B cell (primary cell): ENCODE data around the gene SYNPR. TPM values are rescaled to one million over a fixed set of nuclear protein-coding genes. Genes with fewer than 3 reads are reported as not detected.

ENCODE experiments used
- ATAC-seq: fragments of 200-7000 bp; cut with Tn5 transposase; one replicate; pipeline ENCODE4 v1.10.0; 2021; ENCODE audit warnings: low read depth, mild to moderate bottlenecking, moderate number of reproducible peaks, moderate library complexity
- CTCF ChIA-PET: fragments of 350-600 bp; sonication (Branson Sonifier 250); formaldehyde crosslinking; loops from one replicate; lab custom pipeline; 2021; ENCODE audit warnings: antibody characterized with exemption, inconsistent platforms; lab: Charles Lee
- POLR2A ChIA-PET: fragments of 350-600 bp; sonication (Branson Sonifier 250); formaldehyde crosslinking; loops from one replicate; lab custom pipeline; 2021; ENCODE audit warnings: antibody characterized with exemption; lab: Charles Lee
- DNase-seq: peaks from one replicate; pipeline ENCODE4 v3.0.0; 2013
- H2AFZ ChIP-seq: 2 replicates; pipeline ENCODE4 v1.6.1; 2012; ENCODE audit warnings: mild to moderate bottlenecking, low read depth, low read length; ENCODE audit not compliant: insufficient read depth, poor library complexity, severe bottlenecking
- H3K27ac ChIP-seq, 2 donors: 1 replicate in 1 of 2; 2 replicates in 1 of 2; pipeline ENCODE4 v1.5.1; 2012 to 2013; ENCODE audit warnings: low read length in 2 of 2, mild to moderate bottlenecking in 2 of 2, moderate library complexity in 1 of 2
- H3K27me3 ChIP-seq, 4 experiments: fragments of 200-600 bp in 1 of 4; sonication (generic) in 1 of 4; replicated peaks in 1 of 4; 1 replicate in 2 of 4; 2 replicates in 2 of 4; pipeline versions ENCODE4 v1.6.1 to v1.7.0; 2013 to 2016; ENCODE audit warnings: low read length in 3 of 4, mild to moderate bottlenecking in 2 of 4, mixed read lengths in 1 of 4, moderate library complexity in 1 of 4; ENCODE audit not compliant: insufficient read depth in 4 of 4, control insufficient read depth in 3 of 4; ENCODE audit errors: control extremely low read depth in 1 of 4
- H3K36me3 ChIP-seq, 2 experiments: replicated peaks in 1 of 2; 1 replicate in 1 of 2; 2 replicates in 1 of 2; pipeline versions ENCODE4 v1.6.1 to v1.7.1; 2013; ENCODE audit warnings: low read length in 1 of 2; ENCODE audit not compliant: insufficient read depth in 2 of 2, control insufficient read depth in 1 of 2; ENCODE audit errors: control extremely low read depth in 1 of 2, extremely low read depth in 1 of 2
- H3K4me1 ChIP-seq, 2 donors: fragments of 200-600 bp in 1 of 2; sonication (generic) in 1 of 2; 1 replicate in 1 of 2; 2 replicates in 1 of 2; pipeline versions ENCODE4 v1.5.1 to v1.6.1; 2013 to 2017; ENCODE audit warnings: low read length in 2 of 2; ENCODE audit not compliant: control insufficient read depth in 2 of 2, insufficient read depth in 2 of 2
- H3K4me2 ChIP-seq: replicated peaks from 2 replicates; pipeline ENCODE3; 2012; ENCODE audit warnings: mild to moderate bottlenecking, low read depth, low read length; ENCODE audit not compliant: poor library complexity, severe bottlenecking
- H3K4me3 ChIP-seq, 5 experiments: fragments of 200-600 bp in 1 of 5; sonication (generic) in 1 of 5; 1 replicate in 3 of 5; 2 replicates in 2 of 5; pipeline versions ENCODE4 v1.5.1 to v1.7.0; 2011 to 2016; ENCODE audit warnings: low read length in 4 of 5, mild to moderate bottlenecking in 4 of 5, low read depth in 2 of 5, control low read depth in 1 of 5, moderate library complexity in 1 of 5; ENCODE audit not compliant: insufficient read depth in 1 of 5; ENCODE audit errors: control extremely low read depth in 1 of 5, extremely low read depth in 1 of 5
- H3K79me2 ChIP-seq: fragments of 200-600 bp; sonication (generic); one replicate; pipeline ENCODE4 v1.6.0; 2016; ENCODE audit warnings: low read length; ENCODE audit not compliant: control insufficient read depth, insufficient read depth
- H3K9ac ChIP-seq: fragments of 200-600 bp; sonication (generic); 2 replicates; pipeline ENCODE4 v1.6.1; 2017; ENCODE audit warnings: mild to moderate bottlenecking, low read length, moderate library complexity
- H3K9me3 ChIP-seq, 3 donors: one replicate each; pipeline versions ENCODE4 v1.6.1 to v1.7.1; 2013; ENCODE audit warnings: low read length in 2 of 3; ENCODE audit not compliant: control insufficient read depth in 2 of 3, insufficient read depth in 1 of 3; ENCODE audit errors: control extremely low read depth in 1 of 3
- H4K20me1 ChIP-seq: 2 replicates; pipeline ENCODE4 v1.6.0; 2012; ENCODE audit warnings: mild to moderate bottlenecking, low read length; ENCODE audit not compliant: insufficient read depth, control insufficient read depth, poor library complexity, severe bottlenecking
- H3K27ac Mint-ChIP-seq: one replicate; pipeline ENCODE4 v1.8.0; 2021; ENCODE audit warnings: mixed read lengths
- H3K27me3 Mint-ChIP-seq: one replicate; pipeline ENCODE4 v1.8.0; 2021; ENCODE audit warnings: mixed read lengths
- H3K4me1 Mint-ChIP-seq: one replicate; pipeline ENCODE4 v1.8.0; 2021; ENCODE audit warnings: mixed read lengths
- H3K4me3 Mint-ChIP-seq: one replicate; pipeline ENCODE4 v1.8.0; 2021; ENCODE audit warnings: mixed read lengths
- H3K9me3 Mint-ChIP-seq: one replicate; pipeline ENCODE4 v1.8.0; 2022; ENCODE audit warnings: mixed read lengths; ENCODE audit not compliant: insufficient read depth
- CTCF ChIP-seq: fragments of 200-600 bp; IDR thresholded peaks from one replicate; pipeline ENCODE4 v1.8.0; 2022; ENCODE audit warnings: antibody characterized with exemption, mild to moderate bottlenecking
- EZH2 ChIP-seq: IDR thresholded peaks from 2 replicates; pipeline ENCODE4 v1.6.1; 2012; ENCODE audit warnings: borderline replicate concordance, low read depth, mild to moderate bottlenecking, moderate library complexity, low read length; ENCODE audit not compliant: insufficient read depth, poor library complexity, severe bottlenecking
- WGBS: methylation state at CpG from one replicate; pipeline ENCODE4 v1.1.5; 2013; ENCODE audit warnings: missing lambda C conversion rate; ENCODE audit not compliant: insufficient coverage; 5-methylcytosine and 5-hydroxymethylcytosine counted together
- intact Hi-C: fragments of 100-400 bp; cut with micrococcal nuclease; formaldehyde crosslinking; loops from one replicate; pipeline ENCODE4 v1.10.0; 2022
- polyA plus RNA-seq: library from polyadenylated mRNA; depleted of rRNA; stranded (reverse); fragments of >200 nt; gene quantifications from 2 replicates; pipeline ENCODE4 v1.2.3, GENCODE V29; 2012
- total RNA-seq, 2 donors: library from RNA; stranded (reverse); fragments of 120-200 nt in 1 of 2; gene quantifications; 1 replicate in 1 of 2; 2 replicates in 1 of 2; pipeline versions ENCODE4 v1.2.3 to v1.2.4, GENCODE V29; 2013 to 2022

Gene SYNPR
- total and polyA plus RNA-seq, 2 donors (not counting 1 experiment from before 2014, with no cell fraction given), result not detected

- no peak overlapping the region for H3K4me3 ChIP-seq
- no peaks in the 10 kb centered on the region for H3K27me3 ChIP-seq
- DNase-seq, result no peak
- H2AFZ ChIP-seq, result no peak overlapping the region
- no peaks in the 10 kb centered on the region for H3K79me2 ChIP-seq
- Mint-ChIP-seq H3K27me3 (no peaks in the 10 kb centered on the region), H3K4me1 (no peaks in the 10 kb centered on the region), H3K27ac (no peak overlapping the region), H3K4me3 (no peak overlapping the region), H3K9me3 (no peaks in the 10 kb centered on the region)
- ATAC-seq, result no peak
- H3K4me2 ChIP-seq, result no peak overlapping the region
- WGBS, result no CpG with 5 or more reads among the region's 3 CpGs
- no peaks in the 10 kb centered on the region for H4K20me1 ChIP-seq
- H3K9me3 ChIP-seq, result no peaks in the 10 kb centered on the region
- no peak overlapping the region for H3K27ac ChIP-seq
- H3K9ac ChIP-seq, result no peak overlapping the region
- TF ChIP-seq EZH2 (no peak), CTCF (no peak)
- POLR2A ChIA-PET, result no interaction called here
- intact Hi-C loops, result no loop called here
- CTCF ChIA-PET, result no interaction called here
- no peaks in the 10 kb centered on the region for H3K36me3 ChIP-seq
- no peaks in the 10 kb centered on the region for H3K4me1 ChIP-seq
These were observed 171.9 kb downstream of the SYNPR start for GRCh38 chr3:63450023-63450422.

DNA sequence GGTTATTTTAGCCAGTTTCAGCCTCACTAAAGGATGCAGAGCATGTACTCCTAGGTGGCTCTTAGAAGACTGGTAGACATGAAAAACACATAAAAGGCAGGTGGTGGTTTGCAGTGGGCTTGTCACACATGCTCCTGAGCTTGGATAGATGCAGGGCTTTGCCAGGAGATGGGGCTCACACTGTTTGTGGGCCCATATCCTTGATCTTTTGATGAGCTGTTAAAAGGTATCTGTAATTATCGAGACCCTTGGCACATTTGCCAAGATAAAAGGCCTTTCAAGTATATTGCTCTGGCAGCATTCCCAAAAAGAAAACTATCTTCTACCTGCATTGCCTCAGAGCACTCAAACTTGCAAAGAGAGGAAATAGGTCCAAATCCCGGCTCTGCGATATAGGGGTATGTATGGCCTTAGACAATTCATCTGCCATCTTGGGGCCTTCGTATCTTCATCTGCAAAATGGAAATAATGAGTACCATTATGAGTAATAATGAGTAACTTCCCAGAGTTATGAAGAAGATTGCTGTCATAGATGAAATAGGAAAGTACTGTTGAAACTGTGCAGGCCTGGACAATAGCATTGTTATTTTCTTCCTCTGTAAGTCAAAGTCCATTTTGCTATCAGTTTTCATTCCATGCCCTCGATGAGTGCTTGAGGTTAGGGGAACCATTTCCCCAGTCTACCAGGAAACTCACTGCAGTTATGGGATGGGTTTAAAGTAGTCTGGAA, 172.7 kb downstream of the SYNPR start:
- CTCF ChIA-PET, result no interaction called here
- no peaks in the 10 kb centered on the region for H3K9me3 Mint-ChIP-seq
- 80% methylated on average over 1 of the region's 5 CpGs for WGBS

More for the DNA sequence above, 172.7 kb downstream of the SYNPR start:
- TF ChIP-seq EZH2 (no peak), CTCF (no peak)
- no peak overlapping the region for H3K4me3 ChIP-seq
- no peaks in the 10 kb centered on the region for H3K27me3 ChIP-seq
- no peaks in the 10 kb centered on the region for H3K36me3 ChIP-seq
- Mint-ChIP-seq H3K4me1 (no peaks in the 10 kb centered on the region), H3K4me3 (no peak overlapping the region), H3K27me3 (no peaks in the 10 kb centered on the region), H3K27ac (no peak overlapping the region)
- no peaks in the 10 kb centered on the region for H3K79me2 ChIP-seq
- H3K9me3 ChIP-seq, result no peaks in the 10 kb centered on the region
- no peak for DNase-seq
- ATAC-seq, result no peak
- POLR2A ChIA-PET, result no interaction called here
- H2AFZ ChIP-seq, result no peak overlapping the region
- no peak overlapping the region for H3K27ac ChIP-seq
- H3K4me1 ChIP-seq, result no peaks in the 10 kb centered on the region
- H3K9ac ChIP-seq, result no peak overlapping the region
- no peak overlapping the region for H3K4me2 ChIP-seq
- intact Hi-C loops, result no loop called here
- no peaks in the 10 kb centered on the region for H4K20me1 ChIP-seq
